Activated T-helper 1 cell treated with Interleukin-2 at 50 U/mL for 16 hours (primary cell): ENCODE data around the gene GALK2.
"Not testable (repeated sequence)": the region's sequence is repeated elsewhere in the genome, so short reads cannot be mapped to it uniquely, and the experiment has no call there.

Experiments used
- DNase-seq: peaks from one replicate; pipeline ENCODE4 v3.0.0-alpha.2; 2020; ENCODE audit warnings: low read depth

Gene GALK2

GRCh38 chr15:49164865-49165264, 5.2 kb upstream of the GALK2 start:
- DNase-seq, result no peak

DNA sequence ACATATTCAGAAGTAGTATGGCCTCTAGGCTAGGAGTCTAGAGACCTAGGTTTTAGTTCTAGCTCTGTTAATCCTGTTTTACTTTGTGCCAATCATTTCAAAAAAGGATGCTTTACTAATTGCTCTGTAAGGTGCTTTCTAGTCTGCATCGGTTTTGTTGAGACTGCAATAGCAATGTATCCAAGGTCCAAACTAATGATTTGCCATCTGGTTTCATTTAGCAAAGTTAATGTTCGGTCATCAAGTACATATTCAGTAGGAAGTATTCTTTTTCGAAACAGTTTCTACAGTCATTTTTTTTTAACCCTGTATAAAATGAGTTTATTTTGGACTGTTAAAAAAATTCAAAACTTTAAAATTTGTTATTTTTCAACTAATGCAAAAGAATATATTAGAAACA, 2.0 kb upstream of the GALK2 start:
- no peak for DNase-seq

DNA sequence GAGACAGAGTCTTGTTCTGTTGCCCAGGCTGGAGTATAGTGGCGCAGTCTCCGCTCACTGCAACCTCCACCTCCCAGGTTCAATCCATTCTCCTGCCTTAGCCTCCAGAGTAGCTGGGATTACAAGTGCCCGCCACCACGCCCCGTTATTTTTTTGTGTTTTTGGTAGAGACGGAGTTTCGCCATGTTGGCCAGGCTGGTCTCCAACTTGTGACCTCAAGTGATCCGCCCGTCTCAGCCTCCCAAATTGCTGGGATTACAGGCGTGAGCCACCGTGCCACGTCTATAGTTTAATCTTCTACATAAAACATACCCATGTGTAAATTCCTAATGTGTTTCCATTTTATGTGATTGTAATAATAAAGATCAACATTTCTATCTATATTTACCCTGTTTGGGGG, 1.7 kb downstream of the GALK2 start:
- DNase-seq, result no peak

GRCh38 chr15:49174902-49175301, 4.9 kb downstream of the GALK2 start:
- DNase-seq, result no peak

- not testable (repeated sequence) for DNase-seq
Measured at GRCh38 chr15:49175582-49176397, 5.7 kb downstream of the GALK2 start.

- no peak for DNase-seq
Measured at GRCh38 chr15:49178497-49178896, 8.4 kb downstream of the GALK2 start.

DNA sequence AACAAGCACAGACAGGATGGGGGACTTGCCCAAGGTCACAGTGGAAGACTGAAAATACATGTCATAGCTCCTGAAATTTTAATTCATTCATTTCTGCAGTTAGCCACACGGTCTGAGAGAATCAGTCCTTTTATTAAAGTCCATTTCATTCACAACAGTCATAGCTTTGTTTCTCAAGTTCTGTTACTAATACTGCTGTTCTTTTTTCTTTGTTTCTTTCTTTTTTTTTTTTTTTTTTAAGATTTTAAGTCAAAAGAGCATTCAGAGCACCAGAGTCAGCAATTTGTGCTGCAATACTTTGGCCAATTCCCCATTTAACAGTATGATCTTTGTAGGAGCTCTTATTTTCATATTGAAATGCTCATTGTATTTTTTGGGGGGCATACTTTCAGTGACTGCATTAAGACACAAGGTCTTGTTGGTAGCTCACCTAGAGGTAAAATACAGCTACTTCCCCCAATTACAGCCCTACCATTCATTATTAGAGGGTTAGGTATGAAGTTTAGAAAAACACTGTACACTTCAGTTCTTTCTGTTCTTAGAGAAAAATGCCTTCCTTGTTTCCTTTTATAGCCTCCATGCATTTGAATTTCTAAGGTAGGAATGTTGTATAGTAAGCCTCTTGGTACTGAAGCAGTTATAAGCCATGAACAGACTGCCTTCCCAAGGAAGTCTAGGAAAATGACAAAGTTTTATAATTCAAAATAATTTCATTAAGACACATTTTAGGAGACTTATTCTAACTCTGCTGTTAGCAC, 9.6 kb downstream of the GALK2 start:
- DNase-seq, result no peak

- DNase-seq, result no peak
Measured at GRCh38 chr15:49182128-49182527, 12.1 kb downstream of the GALK2 start.

GRCh38 chr15:49183741-49184140, 13.7 kb downstream of the GALK2 start:
- not testable (repeated sequence) for DNase-seq

- no peak for DNase-seq
Measured at GRCh38 chr15:49185473-49185872, 15.4 kb downstream of the GALK2 start.

GRCh38 chr15:49187549-49188245, 17.6 kb downstream of the GALK2 start:
- DNase-seq, result no peak

GRCh38 chr15:49188933-49189332, 18.9 kb downstream of the GALK2 start:
- DNase-seq, result no peak

DNA sequence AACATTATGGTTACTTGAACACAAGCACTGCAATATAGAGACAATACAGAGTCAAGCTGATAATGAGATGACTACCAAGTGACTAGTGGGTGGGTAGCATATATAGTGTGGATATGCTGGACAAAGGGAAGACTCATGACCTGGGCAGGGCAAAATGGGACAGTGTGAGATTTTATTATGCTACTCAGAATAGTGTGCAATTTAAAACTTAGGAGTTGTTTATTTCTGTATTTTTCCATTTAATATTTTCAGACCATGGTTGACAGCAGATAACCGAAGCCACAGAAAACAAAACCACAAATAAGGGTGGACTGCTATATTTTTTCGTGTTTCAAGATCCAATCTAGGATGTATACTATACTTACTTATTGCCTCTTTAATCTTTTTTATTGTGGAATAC, 19.6 kb downstream of the GALK2 start:
- no peak for DNase-seq

GRCh38 chr15:49190586-49190985, 20.5 kb downstream of the GALK2 start:
- no peak for DNase-seq

DNA sequence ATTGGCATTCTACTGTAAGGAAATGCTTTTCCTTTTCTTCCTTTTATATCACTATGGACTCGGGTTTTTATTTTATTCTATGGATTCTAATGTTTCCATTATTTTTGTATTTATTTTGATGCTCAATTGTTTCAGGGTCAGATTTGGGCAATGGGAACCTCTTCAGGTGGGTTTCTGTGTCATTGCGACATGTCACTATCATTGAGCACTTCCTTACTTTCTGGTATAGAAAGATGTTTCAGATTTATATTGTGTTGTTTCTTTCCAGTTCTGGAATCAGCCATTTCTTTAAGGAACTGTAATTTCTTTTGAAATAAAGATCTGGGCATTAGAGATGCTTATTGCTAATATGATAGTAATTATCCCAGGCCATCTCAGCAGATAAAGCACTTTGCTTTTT, 21.8 kb downstream of the GALK2 start:
- no peak for DNase-seq

GRCh38 chr15:49196856-49197255, 26.8 kb downstream of the GALK2 start:
- no peak for DNase-seq

DNA sequence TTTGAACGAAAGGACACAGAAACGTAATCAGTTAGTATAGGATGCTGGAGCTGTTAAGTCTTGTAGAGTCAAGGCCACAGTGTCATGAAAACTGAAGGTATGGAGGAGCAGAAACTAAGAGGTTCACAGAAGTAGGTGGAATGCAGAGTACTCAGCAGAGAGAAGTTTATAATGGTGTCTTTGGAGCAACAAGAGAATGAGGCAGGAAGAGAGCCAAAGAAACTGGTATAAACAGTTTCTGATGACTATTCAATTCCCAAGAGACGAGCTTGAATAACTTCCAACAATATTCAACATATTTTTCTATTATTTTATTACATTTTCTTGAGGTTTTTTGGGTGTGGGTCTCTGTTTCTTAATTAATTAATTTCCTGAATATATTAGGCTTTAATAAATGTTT, 29.6 kb downstream of the GALK2 start:
- DNase-seq, result no peak

DNA sequence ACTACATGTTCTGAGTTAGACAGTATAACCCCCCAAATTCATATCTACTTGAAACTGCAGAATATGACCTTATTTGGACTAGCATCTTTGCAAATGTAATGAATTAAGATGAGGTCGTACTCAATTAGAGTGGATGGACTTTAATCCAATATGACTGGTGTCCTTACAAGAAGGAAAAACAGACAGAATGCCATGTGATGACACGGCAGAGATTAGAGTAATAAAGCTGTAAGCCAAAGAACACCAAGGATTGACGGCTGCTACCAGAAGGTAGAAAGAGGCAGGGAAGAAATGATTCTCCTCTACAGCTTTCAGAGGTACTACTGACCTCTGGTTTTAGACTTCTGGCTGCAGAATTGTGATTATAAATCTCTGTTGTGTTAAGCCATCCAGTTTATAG, 30.3 kb downstream of the GALK2 start:
- DNase-seq, result no peak

DNA sequence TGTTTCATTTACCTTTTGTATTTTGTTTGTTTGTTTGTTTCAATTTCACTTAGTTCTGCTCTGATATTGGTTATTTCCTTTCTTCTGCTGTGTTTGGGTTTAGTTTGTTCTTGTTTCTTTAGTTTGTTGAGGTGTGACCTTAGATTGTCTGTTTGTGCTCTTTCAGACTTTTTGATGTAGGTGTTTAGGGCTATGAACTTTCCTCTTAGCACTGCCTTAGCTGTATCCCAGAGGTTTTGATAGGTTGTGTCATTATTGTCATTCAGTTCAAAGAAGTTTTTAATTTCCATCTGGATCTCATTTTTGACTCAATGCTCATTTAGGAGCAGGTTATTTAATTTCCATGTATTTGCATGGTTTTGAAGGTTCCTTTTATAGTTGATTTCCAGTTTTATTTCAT, 38.1 kb downstream of the GALK2 start:
- DNase-seq, result not testable (repeated sequence)

DNA sequence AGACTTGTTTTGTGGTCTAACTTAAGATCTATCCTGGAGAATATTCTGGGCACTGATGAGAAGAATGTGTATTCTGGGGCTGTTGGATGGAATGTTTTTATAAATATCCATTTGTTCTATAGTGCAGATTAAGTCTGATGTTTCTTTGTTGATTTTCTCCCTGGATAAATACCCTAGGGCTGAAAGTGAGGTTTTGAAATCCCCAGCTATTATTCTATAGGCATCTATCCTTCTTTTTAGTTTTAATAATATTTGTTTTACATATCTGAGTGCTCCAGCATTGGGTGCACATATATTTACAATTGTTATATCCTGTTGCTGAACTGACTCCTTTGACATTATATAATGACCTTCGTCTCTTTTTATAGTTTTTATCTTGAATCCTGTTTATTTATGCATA, 42.9 kb downstream of the GALK2 start:
- no peak for DNase-seq

DNA sequence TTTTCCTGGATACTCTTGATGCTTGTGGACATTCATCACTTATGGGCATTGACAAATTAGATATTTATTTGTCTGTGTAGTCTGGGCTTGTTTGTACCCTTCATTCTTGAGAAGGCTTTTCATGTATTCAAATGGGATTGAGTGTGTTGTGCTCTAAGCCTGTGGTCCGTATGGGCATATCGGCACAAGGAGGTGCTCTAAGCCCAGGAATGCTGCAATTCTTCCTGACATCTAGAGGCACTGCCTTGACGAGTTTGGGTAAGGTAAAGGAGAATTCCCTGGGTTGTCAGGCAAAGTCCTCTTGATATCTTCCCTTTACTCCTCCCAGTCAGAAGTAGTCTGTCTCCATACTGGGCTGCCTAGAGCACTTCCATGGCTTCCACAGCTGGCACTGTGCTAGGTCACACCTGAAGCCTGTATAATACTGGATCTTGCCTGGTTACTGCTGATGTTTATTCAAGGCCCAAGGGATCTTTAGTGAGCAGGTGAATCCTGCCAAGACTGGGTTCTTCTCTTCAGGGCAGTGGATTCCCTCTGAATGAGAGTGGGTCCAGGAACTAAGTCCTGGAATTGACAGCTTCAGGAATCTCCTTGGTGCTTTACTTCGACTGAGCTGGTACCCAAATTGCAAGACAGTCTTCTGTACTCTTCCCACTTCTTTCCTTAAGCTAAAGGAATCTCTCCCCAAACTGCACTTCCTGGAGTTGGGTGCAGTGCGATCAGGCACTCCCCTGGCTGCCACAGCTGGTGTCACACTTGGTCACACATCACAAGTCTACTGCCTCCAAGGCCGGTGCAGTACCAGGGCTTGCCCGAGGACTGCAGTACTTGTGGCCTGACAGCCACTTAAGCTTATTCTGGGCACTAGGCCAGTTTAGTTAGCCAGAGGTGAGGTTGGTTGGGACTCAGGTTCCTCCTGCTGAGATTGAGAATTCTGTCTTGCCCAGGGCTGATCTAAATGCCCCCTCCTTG, 46.0 kb downstream of the GALK2 start:
- DNase-seq, result no peak
